ENCODE data around the gene DBP.

DNA sequence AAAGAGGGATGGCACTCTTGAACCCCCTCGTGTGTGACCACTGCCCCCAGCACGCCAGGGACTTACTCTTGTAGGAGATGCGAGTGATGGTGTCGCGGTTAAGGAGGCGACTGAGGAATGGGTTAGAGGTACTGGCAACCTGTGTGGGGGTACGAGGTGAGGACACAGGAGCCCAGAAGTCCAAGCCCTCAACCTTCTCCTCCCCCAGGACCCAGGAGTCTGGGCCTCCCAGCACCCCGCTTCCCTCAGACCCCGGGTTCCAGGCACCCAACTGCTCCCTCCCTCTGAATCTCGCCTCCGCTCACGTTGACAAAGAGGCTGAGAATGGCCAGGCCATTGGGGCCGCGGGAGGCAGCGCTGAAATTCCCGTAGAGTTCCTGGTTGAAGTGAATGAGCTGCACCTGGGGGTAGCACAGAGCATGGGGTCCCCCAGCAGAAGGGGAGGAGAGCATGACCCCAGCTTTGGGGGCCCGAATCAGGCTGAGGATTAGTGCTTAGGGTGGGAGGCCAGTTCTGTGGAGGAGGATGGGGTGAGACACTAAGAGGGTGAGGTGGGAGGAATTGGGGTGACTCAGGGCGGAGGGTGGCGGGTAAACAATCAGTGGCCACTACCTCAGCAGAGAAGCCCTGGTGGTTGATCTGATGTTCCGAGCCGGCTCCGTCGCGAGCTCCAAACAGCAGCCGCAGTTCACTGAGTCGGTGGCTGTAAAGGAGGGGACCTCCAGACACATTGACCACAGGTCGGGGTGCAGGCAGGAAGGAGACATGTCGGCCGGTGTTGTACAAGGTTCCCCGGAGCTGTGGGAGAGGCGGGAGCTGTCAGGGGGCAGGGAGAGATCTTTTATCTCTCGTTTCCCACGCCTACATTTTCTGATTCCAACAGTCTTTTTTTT lies 2.5 kb upstream of the DBP start:
- TF ChIP-seq, protein P1, sequence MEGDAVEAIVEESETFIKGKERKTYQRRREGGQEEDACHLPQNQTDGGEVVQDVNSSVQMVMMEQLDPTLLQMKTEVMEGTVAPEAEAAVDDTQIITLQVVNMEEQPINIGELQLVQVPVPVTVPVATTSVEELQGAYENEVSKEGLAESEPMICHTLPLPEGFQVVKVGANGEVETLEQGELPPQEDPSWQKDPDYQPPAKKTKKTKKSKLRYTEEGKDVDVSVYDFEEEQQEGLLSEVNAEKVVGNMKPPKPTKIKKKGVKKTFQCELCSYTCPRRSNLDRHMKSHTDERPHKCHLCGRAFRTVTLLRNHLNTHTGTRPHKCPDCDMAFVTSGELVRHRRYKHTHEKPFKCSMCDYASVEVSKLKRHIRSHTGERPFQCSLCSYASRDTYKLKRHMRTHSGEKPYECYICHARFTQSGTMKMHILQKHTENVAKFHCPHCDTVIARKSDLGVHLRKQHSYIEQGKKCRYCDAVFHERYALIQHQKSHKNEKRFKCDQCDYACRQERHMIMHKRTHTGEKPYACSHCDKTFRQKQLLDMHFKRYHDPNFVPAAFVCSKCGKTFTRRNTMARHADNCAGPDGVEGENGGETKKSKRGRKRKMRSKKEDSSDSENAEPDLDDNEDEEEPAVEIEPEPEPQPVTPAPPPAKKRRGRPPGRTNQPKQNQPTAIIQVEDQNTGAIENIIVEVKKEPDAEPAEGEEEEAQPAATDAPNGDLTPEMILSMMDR (IDR thresholded peaks at IDR 0.05) = no peak
- no peak for TF ChIP-seq ZNF138 (CRISPR knock-in tag; conservative IDR thresholded peaks at IDR 0.05)
- TF ChIP-seq NFYB (CRISPR knock-in tag; conservative IDR thresholded peaks at IDR 0.05; ENCODE audit: low read depth) = no peak
- no peak for TF ChIP-seq ELF4 (CRISPR knock-in tag; IDR thresholded peaks at IDR 0.05; ENCODE audit: low read depth)

Measured in WTC11 (cell line).